Sigmoid colon (tissue), 4 donors: ENCODE measurements around the gene LPP.

Experiments
- CTCF ChIP-seq, 4 experiments: fragments of 450-650 bp in 3 of 4; fragments of 200-600 bp in 1 of 4; IDR thresholded peaks; one replicate each; pipeline ENCODE4 v1.5.1; 2016 to 2019; ENCODE audit warnings: antibody characterized with exemption in 4 of 4, mild to moderate bottlenecking in 3 of 4, moderate library complexity in 2 of 4
- EP300 ChIP-seq, 4 donors: sonication (generic); formaldehyde crosslinking; IDR thresholded peaks; one replicate each; pipeline ENCODE4 v1.6.1; 2017; ENCODE audit warnings: antibody characterized with exemption in 4 of 4

- TF ChIP-seq CTCF (IDR thresholded peaks at IDR 0.05): no peak
- TF ChIP-seq EP300 (IDR thresholded peaks at IDR 0.05): no peak
Measured at GRCh38 chr3:188602620-188603019, 448.7 kb downstream of the LPP start.
